WTC11 (cell line): Measurements from ENCODE around the gene RYR2. TPM values are rescaled to one million over a fixed set of nuclear protein-coding genes. Genes with fewer than 3 reads are reported as not detected.

Experiments used
- ATAC-seq: fragments of 200-7000 bp; cut with Tn5 transposase; 2 replicates; pipeline ENCODE4 v1.10.0; 2021; ENCODE audit warnings: mild to moderate bottlenecking, moderate library complexity
- CTCF ChIA-PET: fragments of 300-600 bp; sonication (Branson Sonifier 250); formaldehyde crosslinking; loops from one replicate; lab custom pipeline; 2021; ENCODE audit warnings: antibody characterized with exemption; lab: Charles Lee
- POLR2A ChIA-PET: fragments of 350-600 bp; sonication (Branson Sonifier 250); formaldehyde crosslinking; loops from one replicate; lab custom pipeline; 2021; ENCODE audit warnings: antibody characterized with exemption; lab: Charles Lee
- DNase-seq: peaks from one replicate; pipeline ENCODE4 v3.0.0; 2021; ENCODE audit warnings: low spot score
- H3K27ac Mint-ChIP-seq: 2 replicates; pipeline ENCODE4 v1.8.0; 2021; ENCODE audit warnings: mixed read lengths
- H3K27me3 Mint-ChIP-seq: 2 replicates; pipeline ENCODE4 v1.8.0; 2021; ENCODE audit warnings: low read depth, mild to moderate bottlenecking, moderate library complexity, mixed read lengths
- H3K36me3 Mint-ChIP-seq: 2 replicates; pipeline ENCODE4 v1.8.0; 2021; ENCODE audit warnings: mixed read lengths
- H3K4me1 Mint-ChIP-seq: 2 replicates; pipeline ENCODE4 v1.8.0; 2022; ENCODE audit warnings: mixed read lengths
- H3K4me3 Mint-ChIP-seq: 2 replicates; pipeline ENCODE4 v1.8.0; 2021; ENCODE audit warnings: mild to moderate bottlenecking, moderate library complexity, mixed read lengths
- H3K9me3 Mint-ChIP-seq: 2 replicates; pipeline ENCODE4 v1.8.0; 2021; ENCODE audit warnings: mixed read lengths
- AFF4 ChIP-seq: sonication (generic); formaldehyde crosslinking; IDR thresholded peaks from 2 replicates; pipeline ENCODE4 v1.8.1; 2023; ENCODE audit warnings: mild to moderate bottlenecking, missing genetic modification reagents, borderline replicate concordance
- CREB1 ChIP-seq: sonication (generic); formaldehyde crosslinking; IDR thresholded peaks from 2 replicates; pipeline ENCODE4 v1.8.0; 2023; ENCODE audit warnings: mild to moderate bottlenecking, missing genetic modification reagents
- CREM ChIP-seq: sonication (generic); formaldehyde crosslinking; IDR thresholded peaks from 2 replicates; pipeline ENCODE4 v1.8.1; 2022; ENCODE audit warnings: mild to moderate bottlenecking, missing genetic modification reagents, moderate library complexity
- E2F1 ChIP-seq: sonication (generic); formaldehyde crosslinking; IDR thresholded peaks from 2 replicates; pipeline ENCODE4 v1.8.0; 2022; ENCODE audit warnings: mild to moderate bottlenecking, missing genetic modification reagents
- FOXP4 ChIP-seq: sonication (generic); formaldehyde crosslinking; IDR thresholded peaks from 2 replicates; pipeline ENCODE4 v1.8.0; 2022; ENCODE audit warnings: mild to moderate bottlenecking, missing genetic modification reagents
- GTF2I ChIP-seq: fragments of 250-450 bp; sonication (Bioruptor Pico); conservative IDR thresholded peaks from 2 replicates; pipeline ENCODE4 v1.4.0; 2021; ENCODE audit warnings: mild to moderate bottlenecking
- HMGA2 ChIP-seq: fragments of 250-450 bp; sonication (Bioruptor Pico); IDR thresholded peaks from 2 replicates; pipeline ENCODE4 v1.4.0; 2021; ENCODE audit warnings: mild to moderate bottlenecking, moderate library complexity
- IRF1 ChIP-seq: sonication (generic); formaldehyde crosslinking; IDR thresholded peaks from 2 replicates; pipeline ENCODE4 v1.8.0; 2023; ENCODE audit warnings: missing genetic modification reagents
- IRF2 ChIP-seq: sonication (generic); formaldehyde crosslinking; IDR thresholded peaks from 2 replicates; pipeline ENCODE4 v1.8.0; 2022; ENCODE audit warnings: low read depth, missing genetic modification reagents, borderline replicate concordance
- STAT6 ChIP-seq: sonication (generic); formaldehyde crosslinking; conservative IDR thresholded peaks from 2 replicates; pipeline ENCODE4 v1.8.1; 2023; ENCODE audit warnings: mild to moderate bottlenecking, low read depth, missing genetic modification reagents, moderate library complexity
- TP53 ChIP-seq: sonication (generic); formaldehyde crosslinking; IDR thresholded peaks from 2 replicates; pipeline ENCODE4 v1.8.1; 2023; ENCODE audit warnings: mild to moderate bottlenecking, missing genetic modification reagents
- ZNF232 ChIP-seq: sonication (generic); formaldehyde crosslinking; IDR thresholded peaks from 2 replicates; pipeline ENCODE4 v1.8.0; 2022; ENCODE audit warnings: mild to moderate bottlenecking, missing genetic modification reagents
- ZNF396 ChIP-seq: fragments of 250-450 bp; sonication (Bioruptor Pico); IDR thresholded peaks from 2 replicates; pipeline ENCODE4 v1.8.0; 2021; ENCODE audit warnings: mild to moderate bottlenecking, moderate library complexity, borderline replicate concordance
- ZNF416 ChIP-seq: fragments of 250-450 bp; sonication (Bioruptor Pico); IDR thresholded peaks from 2 replicates; pipeline ENCODE4 v1.9.0; 2021; ENCODE audit warnings: mild to moderate bottlenecking, inconsistent platforms
- ZNF512 ChIP-seq: sonication (generic); formaldehyde crosslinking; IDR thresholded peaks from 2 replicates; pipeline ENCODE4 v1.8.1; 2022; ENCODE audit warnings: missing genetic modification reagents, borderline replicate concordance
- ZSCAN18 ChIP-seq: fragments of 250-450 bp; sonication (Bioruptor Pico); IDR thresholded peaks from 2 replicates; pipeline ENCODE4 v2.1.2; 2022; ENCODE audit warnings: mild to moderate bottlenecking, moderate library complexity
- total RNA-seq: library from RNA; stranded (reverse); gene quantifications from 3 replicates; pipeline ENCODE4 v1.2.3, GENCODE V29; 2021

The RYR2 gene
- total RNA-seq, 1 experiment from 2014 or later, result 7.9 TPM

GRCh38 chr1:237320890-237321289 lies 278.9 kb downstream of the RYR2 start:
- DNase-seq, result no peak
- no peak for ATAC-seq
- Mint-ChIP-seq H3K4me1 (no peaks in the 10 kb centered on the region), H3K4me3 (no peak overlapping the region), H3K9me3 (peaks cover 17% of the 10 kb centered on the region), H3K36me3 (peaks cover 18% of the 10 kb centered on the region), H3K27me3 (no peaks in the 10 kb centered on the region), H3K27ac (no peak overlapping the region)
- ChIA-PET CTCF (no interaction called here), POLR2A (no interaction called here)
- no peak for TF ChIP-seq ZNF416 (CRISPR knock-in tag)
- no peak for TF ChIP-seq IRF2
- TF ChIP-seq AFF4 (CRISPR knock-in tag), result no peak
- no peak for TF ChIP-seq FOXP4 (CRISPR knock-in tag)
- no peak for TF ChIP-seq STAT6 (CRISPR knock-in tag)
- no peak for TF ChIP-seq IRF1 (CRISPR knock-in tag)
- TF ChIP-seq ZSCAN18 (CRISPR knock-in tag), result no peak

- Mint-ChIP-seq H3K36me3 (peaks cover 21% of the 10 kb centered on the region), H3K4me1 (peaks cover 11% of the 10 kb centered on the region), H3K4me3 (no peak overlapping the region), H3K27ac (no peak overlapping the region), H3K27me3 (no peaks in the 10 kb centered on the region), H3K9me3 (peaks cover 21% of the 10 kb centered on the region)
- ChIA-PET CTCF (no interaction called here), POLR2A (no interaction called here)
- ATAC-seq (no peak), DNase-seq (no peak)
- TF ChIP-seq CREM, result no peak
- no peak for TF ChIP-seq GTF2I (CRISPR knock-in tag)
- TF ChIP-seq ZNF396 (CRISPR knock-in tag), result no peak
- TF ChIP-seq E2F1 (CRISPR knock-in tag), result no peak
- no peak for TF ChIP-seq HMGA2
- TF ChIP-seq ZNF232 (CRISPR knock-in tag), result no peak
- no peak for TF ChIP-seq TP53
- no peak for TF ChIP-seq IRF1 (CRISPR knock-in tag)
- TF ChIP-seq ZNF512 (CRISPR knock-in tag), result no peak
- TF ChIP-seq FOXP4 (CRISPR knock-in tag), result no peak
- no peak for TF ChIP-seq CREB1
Measured at GRCh38 chr1:237324226-237324625, 282.2 kb downstream of the RYR2 start.
